BJ (cell line): ENCODE data around the gene TM9SF1. TPM values are rescaled to one million over a fixed set of nuclear protein-coding genes. Genes with fewer than 3 reads are reported as not detected.
A peak's percentile ranks its signal among the peaks of the same experiment; 100 is the strongest.

Experiments used
- CTCF ChIA-PET: fragments of 350-600 bp; formaldehyde crosslinking; extraction: SDS; loops from one replicate; lab custom pipeline; 2021; ENCODE audit warnings: antibody characterized with exemption, inconsistent platforms; lab: Yijun Ruan, JAX
- POLR2A ChIA-PET: fragments of 300-600 bp; sonication (Branson Sonifier 250); formaldehyde crosslinking; extraction: SDS; loops from one replicate; lab custom pipeline; 2021; ENCODE audit warnings: antibody characterized with exemption; lab: Charles Lee
- DNase-seq: peaks from one replicate; pipeline ENCODE4 v3.0.0-alpha.2; 2011; ENCODE audit warnings: low read depth
- H3K27me3 ChIP-seq: 2 replicates; pipeline ENCODE4 v1.6.0; 2011; ENCODE audit warnings: low read length; ENCODE audit not compliant: control insufficient read depth, insufficient read depth
- H3K36me3 ChIP-seq: 2 replicates; pipeline ENCODE4 v1.5.1; 2011; ENCODE audit warnings: low read length; ENCODE audit not compliant: control insufficient read depth, insufficient read depth
- H3K4me3 ChIP-seq: 2 replicates; pipeline ENCODE4 v1.5.1; 2011; ENCODE audit warnings: low read depth, mild to moderate bottlenecking, control low read depth, low read length
- CTCF ChIP-seq: IDR thresholded peaks from 2 replicates; pipeline ENCODE4 v1.5.1; 2011; ENCODE audit warnings: low read depth, mild to moderate bottlenecking, control low read depth, inconsistent platforms, low read length, moderate library complexity; ENCODE audit not compliant: insufficient read depth
- polyA plus RNA-seq: library from polyadenylated mRNA; depleted of rRNA; stranded (reverse); fragments of >200 nt; gene quantifications from 2 replicates; pipeline ENCODE4 v1.2.3, GENCODE V29; 2011

Gene TM9SF1
- polyA plus RNA-seq, 1 experiment: 59.2 TPM

GRCh38 chr14:24171422-24172260 is 23.6 kb downstream of the TM9SF1 start, which contains the start of gene REC8:
Gene REC8, plus strand, starts transcription at chr14:24172080. Its CDS starts 473 bp downstream, at chr14:24172553.
- CTCF ChIA-PET: interaction anchor here (1.0 to 3.1 kb wide), 3 partner anchors 10 to 128 kb away, joined by 3 to 12 read pairs (median 6); partner anchors contain the start of genes DHRS1, IRF9 and NOP9
- POLR2A ChIA-PET: no interaction called here
- no peak for TF ChIP-seq CTCF
- H3K4me3 ChIP-seq: no peak within 1 kb of the TSS
- H3K27me3 ChIP-seq: no peaks in the 10 kb centered on the region
- DNase-seq: no peak
- H3K36me3 ChIP-seq: peaks cover 20% of the 10 kb centered on the region

GRCh38 chr14:24167469-24168114 is 27.6 kb downstream of the TM9SF1 start:
- TF ChIP-seq CTCF: no peak
- Histone ChIP-seq H3K4me3 (no peak overlapping the region), H3K36me3 (peaks cover 35% of the 10 kb centered on the region), H3K27me3 (no peaks in the 10 kb centered on the region)
- POLR2A ChIA-PET: no interaction called here
- CTCF ChIA-PET: no interaction called here
- DNase-seq: no peak

GRCh38 chr14:24165785-24166184 is 29.5 kb downstream of the TM9SF1 start:
- DNase-seq: no peak
- no peak overlapping the region for H3K4me3 ChIP-seq
- peaks cover 33% of the 10 kb centered on the region for H3K36me3 ChIP-seq
- ChIA-PET CTCF (interaction anchor here (0.6 to 0.7 kb wide), 2 partner anchors 8 to 114 kb away, joined by 3 read pairs; partner anchors contain the start of gene CARMIL3), POLR2A (no interaction called here)
- no peaks in the 10 kb centered on the region for H3K27me3 ChIP-seq
- no peak for TF ChIP-seq CTCF

- CTCF ChIA-PET: no interaction called here
- DNase-seq: no peak
- no peaks in the 10 kb centered on the region for H3K27me3 ChIP-seq
- H3K4me3 ChIP-seq: no peak overlapping the region
- TF ChIP-seq CTCF: no peak
- POLR2A ChIA-PET: interaction anchor here (0.6 kb wide), 1 partner anchor 19 kb away, joined by 7 read pairs; no protein-coding TSS in a partner anchor
- H3K36me3 ChIP-seq: peaks cover 42% of the 10 kb centered on the region
These were observed 30.7 kb downstream of the TM9SF1 start for GRCh38 chr14:24164518-24164991.

GRCh38 chr14:24162093-24162492 is 33.1 kb downstream of the TM9SF1 start:
- Histone ChIP-seq H3K36me3 (peaks cover 49% of the 10 kb centered on the region), H3K27me3 (no peaks in the 10 kb centered on the region), H3K4me3 (peak overlapping the region; percentile 60)
- ChIA-PET CTCF (interaction anchor here (0.8 to 4.6 kb wide), 19 partner anchors 11 to 148 kb away, joined by 3 to 39 read pairs (median 5); partner anchors contain the start of genes DCAF11, IPO4, MDP1 and NRL), POLR2A (interaction anchor here (0.6 to 1.9 kb wide), 2 partner anchors 16 to 18 kb away, joined by 3 to 5 read pairs; no protein-coding TSS in a partner anchor)
- no peak for TF ChIP-seq CTCF
- no peak for DNase-seq
